GM12892 (cell line): Measurements from ENCODE around the gene MRPL51.
"Not testable (repeated sequence)": the region's sequence is repeated elsewhere in the genome, so short reads cannot be mapped to it uniquely, and the experiment has no call there.

ENCODE experiments used
- POLR2A ChIP-seq: IDR thresholded peaks from 2 replicates; pipeline ENCODE4 v1.6.1; 2011; ENCODE audit warnings: low read depth, low read length, control low read depth
- TAF1 ChIP-seq: IDR thresholded peaks from 2 replicates; pipeline ENCODE4 v1.6.1; 2011; ENCODE audit warnings: low read depth, mild to moderate bottlenecking, control low read depth, low read length, borderline replicate concordance

- not testable (repeated sequence) for TF ChIP-seq POLR2A, TAF1
Measured at GRCh38 chr12:6490673-6491072, 2.4 kb downstream of the MRPL51 start.
